ENCODE measurements around the gene TMEM132D.

TMEM132D gene

GRCh38 chr12:129893691-129894090 is 10.1 kb downstream of the TMEM132D start:
- TF ChIP-seq, protein P1, sequence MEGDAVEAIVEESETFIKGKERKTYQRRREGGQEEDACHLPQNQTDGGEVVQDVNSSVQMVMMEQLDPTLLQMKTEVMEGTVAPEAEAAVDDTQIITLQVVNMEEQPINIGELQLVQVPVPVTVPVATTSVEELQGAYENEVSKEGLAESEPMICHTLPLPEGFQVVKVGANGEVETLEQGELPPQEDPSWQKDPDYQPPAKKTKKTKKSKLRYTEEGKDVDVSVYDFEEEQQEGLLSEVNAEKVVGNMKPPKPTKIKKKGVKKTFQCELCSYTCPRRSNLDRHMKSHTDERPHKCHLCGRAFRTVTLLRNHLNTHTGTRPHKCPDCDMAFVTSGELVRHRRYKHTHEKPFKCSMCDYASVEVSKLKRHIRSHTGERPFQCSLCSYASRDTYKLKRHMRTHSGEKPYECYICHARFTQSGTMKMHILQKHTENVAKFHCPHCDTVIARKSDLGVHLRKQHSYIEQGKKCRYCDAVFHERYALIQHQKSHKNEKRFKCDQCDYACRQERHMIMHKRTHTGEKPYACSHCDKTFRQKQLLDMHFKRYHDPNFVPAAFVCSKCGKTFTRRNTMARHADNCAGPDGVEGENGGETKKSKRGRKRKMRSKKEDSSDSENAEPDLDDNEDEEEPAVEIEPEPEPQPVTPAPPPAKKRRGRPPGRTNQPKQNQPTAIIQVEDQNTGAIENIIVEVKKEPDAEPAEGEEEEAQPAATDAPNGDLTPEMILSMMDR (IDR thresholded peaks at IDR 0.05; ENCODE audit: insufficient read depth, missing control alignments), result no peak
- no peak for FAIRE-seq

DNA sequence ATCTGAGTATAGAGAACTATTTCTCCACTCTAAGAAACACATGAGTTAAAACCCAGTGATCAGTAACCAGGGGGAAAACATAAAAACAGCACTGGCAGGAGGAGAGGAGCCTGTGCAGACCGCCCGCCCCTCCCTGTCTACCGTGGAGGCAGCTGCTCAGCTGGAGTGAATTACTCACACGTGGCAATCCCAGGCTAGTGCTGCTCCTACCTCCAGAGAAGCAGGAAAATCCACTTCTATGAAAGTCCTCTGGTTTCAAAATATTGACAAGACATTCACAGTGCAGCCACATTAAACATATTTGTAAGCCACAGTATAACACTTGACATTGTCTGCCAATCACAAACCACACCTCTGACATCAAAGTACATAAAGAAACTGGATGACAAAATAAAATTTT is 16.7 kb downstream of the TMEM132D start:
- FAIRE-seq (no peak), DNase-seq (ENCODE audit: insufficient read length, low spot score) (no peak)
- TF ChIP-seq, protein P1 (IDR thresholded peaks at IDR 0.05; ENCODE audit: insufficient read depth, missing control alignments), result no peak

More at GRCh38 chr12:129893691-129894090, 10.1 kb downstream of the TMEM132D start:
- DNase-seq (ENCODE audit: insufficient read length, low spot score), result no peak

DNA sequence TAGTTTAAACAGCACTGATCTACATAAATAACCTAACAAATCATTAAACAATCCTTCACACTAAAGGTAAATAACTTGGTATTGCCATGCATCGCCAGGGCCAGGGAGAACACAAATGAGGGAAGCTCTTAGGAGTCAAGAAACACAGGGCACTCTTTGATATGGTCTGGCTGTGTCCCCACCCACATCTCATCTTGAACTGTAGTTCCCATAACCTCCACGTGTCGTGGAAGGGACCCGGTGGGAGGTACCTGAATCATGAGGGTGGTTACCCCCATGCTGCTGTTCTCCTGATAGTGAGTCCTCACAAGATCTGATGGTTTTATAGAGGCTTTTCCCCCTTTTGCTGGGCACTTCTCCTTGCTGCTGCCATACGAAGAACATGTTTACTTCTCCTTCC is 17.3 kb downstream of the TMEM132D start:
- TF ChIP-seq, protein P1 (IDR thresholded peaks at IDR 0.05; ENCODE audit: insufficient read depth, missing control alignments), result no peak
- no peak for FAIRE-seq

DNA sequence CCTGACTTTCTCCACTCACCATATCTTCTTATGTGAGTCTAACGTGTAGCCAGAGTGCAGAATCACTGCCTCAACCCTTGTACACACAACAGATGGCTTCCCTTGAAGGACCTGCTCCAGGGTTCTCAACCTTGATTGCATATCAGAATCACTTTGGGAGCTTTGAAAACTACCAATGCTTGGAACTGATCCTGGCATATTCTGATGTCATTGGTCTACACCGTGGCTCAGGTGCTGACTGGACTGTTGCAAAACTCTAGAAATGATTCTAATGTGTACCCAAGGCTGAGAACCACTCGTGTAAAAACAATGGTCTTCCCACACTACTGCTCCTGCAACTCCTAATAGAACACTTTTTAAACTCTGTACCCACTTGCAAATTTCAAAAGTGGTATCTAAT is 18.5 kb downstream of the TMEM132D start:
- TF ChIP-seq, protein P1 (IDR thresholded peaks at IDR 0.05; ENCODE audit: insufficient read depth, missing control alignments), result no peak
- no peak for FAIRE-seq

More for the DNA sequence above, 17.3 kb downstream of the TMEM132D start:
- no peak for DNase-seq (ENCODE audit: insufficient read length, low spot score)

GRCh38 chr12:129877411-129877810 is 26.4 kb downstream of the TMEM132D start:
- no peak for FAIRE-seq
- TF ChIP-seq, protein P1 (IDR thresholded peaks at IDR 0.05; ENCODE audit: insufficient read depth, missing control alignments), result no peak
- DNase-seq (ENCODE audit: insufficient read length, low spot score), result no peak

More for the DNA sequence above, 18.5 kb downstream of the TMEM132D start:
- DNase-seq (ENCODE audit: insufficient read length, low spot score), result no peak

DNA sequence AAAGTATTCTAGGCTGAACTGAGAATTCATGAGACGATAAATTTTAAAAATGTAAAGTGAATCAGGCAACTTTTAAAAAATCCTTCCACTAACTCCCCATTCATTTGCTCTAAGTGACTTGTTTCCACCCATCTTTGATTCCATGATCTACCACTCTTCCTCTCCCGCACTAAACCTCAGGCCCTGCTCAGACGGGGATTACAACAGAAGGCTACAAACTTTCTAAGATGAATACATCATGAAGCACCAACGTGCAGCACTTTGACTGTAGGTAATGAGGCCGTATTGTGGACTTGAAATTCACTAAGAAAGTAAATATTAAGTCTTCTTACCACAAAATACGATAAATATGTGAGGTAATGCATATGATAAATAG is 30.0 kb downstream of the TMEM132D start:
- TF ChIP-seq, protein P1 (IDR thresholded peaks at IDR 0.05; ENCODE audit: insufficient read depth, missing control alignments), result no peak
- FAIRE-seq (no peak), DNase-seq (ENCODE audit: insufficient read length, low spot score) (no peak)

- FAIRE-seq (no peak), DNase-seq (ENCODE audit: insufficient read length, low spot score) (no peak)
- TF ChIP-seq, protein P1 (IDR thresholded peaks at IDR 0.05; ENCODE audit: insufficient read depth, missing control alignments), result no peak
Observed at GRCh38 chr12:129873111-129873832, 30.6 kb downstream of the TMEM132D start.
